Esophagus squamous epithelium (tissue), 5 donors: ENCODE results near the gene SMIM32. TPM values are rescaled to one million over a fixed set of nuclear protein-coding genes. Genes with fewer than 3 reads are reported as not detected.

Experiments used
- DNase-seq: peaks from one replicate; lab custom pipeline; 2025; lab: John Stamatoyannopoulos, UW
- H3K27ac ChIP-seq, 4 donors: fragments of 200-600 bp; sonication (generic); one replicate each; pipeline ENCODE4 v1.5.1; 2016 to 2019; ENCODE audit warnings: mild to moderate bottlenecking in 1 of 4
- H3K27me3 ChIP-seq, 4 donors: fragments of 200-600 bp; sonication (generic); 1 replicate in 3 of 4; 2 replicates in 1 of 4; pipeline versions ENCODE4 v1.5.1 to v1.6.0; 2017 to 2021; ENCODE audit warnings: antibody characterized with exemption in 1 of 4
- H3K36me3 ChIP-seq, 3 donors: fragments of 200-600 bp; sonication (generic); one replicate each; pipeline ENCODE4 v1.5.1; 2016 to 2019
- H3K4me1 ChIP-seq, 3 donors: fragments of 200-600 bp; sonication (generic); one replicate each; pipeline ENCODE4 v1.5.1; 2017 to 2019
- H3K4me3 ChIP-seq, 4 donors: fragments of 200-600 bp; sonication (generic); 1 replicate in 3 of 4; 2 replicates in 1 of 4; pipeline ENCODE4 v1.5.1; 2016 to 2019; ENCODE audit warnings: mild to moderate bottlenecking in 2 of 4, moderate library complexity in 1 of 4
- H3K9me3 ChIP-seq, 3 donors: fragments of 200-600 bp; sonication (generic); one replicate each; pipeline ENCODE4 v1.5.1; 2016 to 2019
- CTCF ChIP-seq, 6 experiments: fragments of 450-650 bp in 4 of 6; fragments of 200-600 bp in 2 of 6; sonication (generic) in 2 of 6; IDR thresholded peaks; one replicate each; pipeline ENCODE4 v1.5.1; 2016 to 2019; ENCODE audit warnings: antibody characterized with exemption in 6 of 6, mild to moderate bottlenecking in 4 of 6, moderate library complexity in 4 of 6
- POLR2A ChIP-seq, 4 donors: fragments of 450-650 bp; IDR thresholded peaks; one replicate each; pipeline ENCODE4 v1.6.1; 2017; ENCODE audit warnings: antibody characterized with exemption in 4 of 4, mild to moderate bottlenecking in 4 of 4, moderate library complexity in 3 of 4
- WGBS, 2 donors: methylation state at CpG; one replicate each; pipeline ENCODE4 v1.1.5; 2018; 5-methylcytosine and 5-hydroxymethylcytosine counted together
- intact Hi-C: fragments of 100-400 bp; cut with DNase I; formaldehyde crosslinking; loops from one replicate; pipeline ENCODE4 v1.15.0; 2022
- total RNA-seq, 4 donors: library from RNA; depleted of rRNA; stranded (reverse); fragments of >200 nt; gene quantifications; one replicate each; pipeline ENCODE4 v1.1.0, GENCODE V29; 2016
- donor health status: DM: yes; HTN: yes; CAD: no.

Gene SMIM32
- total RNA-seq, 4 donors from 2014 or later = not detected

DNA sequence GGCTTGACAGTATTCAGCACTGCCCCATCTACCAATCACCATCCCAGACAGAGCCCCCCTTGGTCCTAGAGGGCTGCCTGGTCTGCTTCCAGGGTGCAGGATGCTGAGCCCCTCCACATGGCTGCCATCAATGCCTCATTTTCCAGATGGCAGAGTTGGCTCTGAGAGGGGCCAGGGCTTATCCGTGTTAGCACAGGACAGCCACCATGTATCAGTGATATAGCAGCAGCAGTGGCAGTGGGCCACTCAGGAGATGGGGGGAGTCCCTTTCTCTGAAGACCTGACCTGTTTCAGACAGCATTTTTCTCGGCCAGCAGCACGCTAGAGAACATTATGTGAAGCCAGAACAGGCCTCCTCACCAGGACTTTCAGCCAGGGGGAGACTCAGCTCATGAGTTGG is 1.6 kb upstream of the SMIM32 start:
- H3K36me3 ChIP-seq = peaks cover 0 to 3% (median 0%) of the 10 kb centered on the region in 3 donors
- DNase-seq = no peak
- H3K9me3 ChIP-seq = no peaks in the 10 kb centered on the region
- H3K27ac ChIP-seq = no peak overlapping the region
- H3K27me3 ChIP-seq = peaks cover 0 to 67% (median 12%) of the 10 kb centered on the region in 4 donors
- peaks cover 16 to 39% (median 19%) of the 10 kb centered on the region in 3 donors for H3K4me1 ChIP-seq
- TF ChIP-seq POLR2A (IDR thresholded peaks at IDR 0.05) (no peak), CTCF (IDR thresholded peaks at IDR 0.05) (no peak)
- intact Hi-C loops = no loop called here
- H3K4me3 ChIP-seq = no peak overlapping the region
- WGBS, 2 donors = 86 to 87% methylated on average over 3 of the region's 3 CpGs

DNA sequence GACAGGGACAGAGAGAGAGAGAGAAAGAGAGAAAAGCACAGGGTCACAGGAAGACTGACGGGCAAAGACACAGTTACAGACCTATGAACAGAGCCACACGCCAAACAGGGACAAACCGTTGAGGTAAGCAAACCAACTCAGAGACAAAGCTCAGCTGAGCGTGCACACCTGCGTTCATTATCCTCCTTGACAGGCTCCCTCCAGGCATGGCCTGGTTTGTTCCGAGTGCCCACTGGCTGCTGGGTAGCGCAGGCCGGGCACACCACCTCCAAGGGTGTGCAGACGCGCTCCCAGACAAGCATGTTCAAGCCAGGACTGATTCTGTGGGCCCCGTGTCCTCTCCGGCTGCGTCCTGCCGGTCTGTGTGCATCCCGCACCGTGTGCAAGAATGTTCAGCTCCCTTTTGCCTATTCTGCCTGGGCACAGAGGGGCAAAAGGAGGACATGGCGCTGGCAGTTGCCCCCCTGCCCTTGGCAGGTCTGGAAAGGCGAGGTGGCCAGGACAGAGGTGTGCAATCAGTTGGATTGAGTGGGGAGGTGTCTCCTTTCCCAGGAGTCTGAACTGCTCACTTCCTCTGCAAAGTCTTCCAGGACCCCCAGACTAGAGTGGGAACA is 467 bp upstream of the SMIM32 start:
- Histone ChIP-seq H3K27ac (no peak overlapping the region), H3K9me3 (no peaks in the 10 kb centered on the region), H3K4me3 (peak overlapping the region; percentile 27 to 57 (median 44)), H3K4me1 (peaks cover 16 to 39% (median 19%) of the 10 kb centered on the region in 3 donors), H3K27me3 (peaks cover 0 to 64% (median 12%) of the 10 kb centered on the region in 4 donors), H3K36me3 (peaks cover 0 to 14% (median 0%) of the 10 kb centered on the region in 3 donors)
- DNase-seq = no peak
- 18 to 38% methylated on average over 5 to 7 of the region's 18 CpGs for WGBS, 2 donors
- intact Hi-C loops = no loop called here
- no peak for TF ChIP-seq POLR2A (IDR thresholded peaks at IDR 0.05)
- no peak for TF ChIP-seq CTCF (IDR thresholded peaks at IDR 0.05)

- no peak for TF ChIP-seq CTCF (IDR thresholded peaks at IDR 0.05)
- no peak for TF ChIP-seq POLR2A (IDR thresholded peaks at IDR 0.05)
- Histone ChIP-seq H3K4me3 (peak overlapping the region; percentile 27 to 57 (median 44)), H3K4me1 (peaks cover 16 to 39% (median 19%) of the 10 kb centered on the region in 3 donors), H3K27me3 (peaks cover 0 to 64% (median 12%) of the 10 kb centered on the region in 4 donors), H3K36me3 (peaks cover 0 to 28% (median 0%) of the 10 kb centered on the region in 3 donors), H3K27ac (no peak overlapping the region), H3K9me3 (no peaks in the 10 kb centered on the region)
- DNase-seq = no peak
- WGBS, 2 donors = no CpG with 5 or more reads among the region's 56 CpGs
- intact Hi-C loops = no loop called here
Measured at GRCh38 chr5:136192015-136192525, 892 bp downstream of the SMIM32 start.

DNA sequence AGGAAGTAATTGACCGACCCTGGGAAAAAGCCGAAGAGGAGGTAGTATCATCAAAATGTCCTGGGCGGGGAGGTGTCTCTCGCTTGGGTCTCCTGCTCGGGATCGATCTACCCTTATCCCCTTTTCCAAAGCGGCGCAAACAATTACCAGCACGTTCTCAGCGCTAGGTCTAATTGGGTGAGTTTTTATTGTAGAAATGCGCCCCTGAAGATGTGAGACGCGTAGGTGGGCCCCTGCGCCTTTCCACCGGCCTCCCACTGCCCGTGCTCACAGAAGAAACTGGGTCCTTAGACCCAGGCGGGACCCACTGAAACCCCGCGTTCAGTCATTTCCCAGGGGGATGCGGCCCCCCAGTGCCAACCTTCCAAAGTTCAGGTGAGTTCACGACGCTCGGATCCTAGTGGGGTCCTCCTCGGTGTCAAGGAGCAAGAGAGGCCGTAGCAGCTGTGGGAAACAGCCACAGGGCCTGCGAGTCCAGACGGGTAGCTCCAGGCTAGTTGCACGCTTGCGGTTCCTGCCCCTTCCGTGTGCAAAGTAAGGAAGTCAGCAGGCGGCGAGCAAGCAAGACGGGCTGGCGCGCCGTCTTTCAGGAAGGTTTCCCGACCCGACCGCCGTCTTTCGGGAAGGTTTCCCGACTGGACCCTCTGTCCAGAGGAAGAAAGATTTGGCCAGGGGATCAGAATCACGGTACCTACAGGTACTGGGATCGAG is 1.5 kb downstream of the SMIM32 start:
- peaks cover 16 to 39% (median 19%) of the 10 kb centered on the region in 3 donors for H3K4me1 ChIP-seq
- no peak for DNase-seq
- H3K36me3 ChIP-seq = peaks cover 0 to 34% (median 0%) of the 10 kb centered on the region in 3 donors
- intact Hi-C loops = no loop called here
- H3K27me3 ChIP-seq = peaks cover 0 to 64% (median 12%) of the 10 kb centered on the region in 4 donors
- no peak overlapping the region for H3K27ac ChIP-seq
- WGBS, 2 donors = 33 to 61% methylated on average over 15 of the region's 44 CpGs
- TF ChIP-seq POLR2A (IDR thresholded peaks at IDR 0.05) = no peak
- no peak for TF ChIP-seq CTCF (IDR thresholded peaks at IDR 0.05)
- peak overlapping the region; percentile 27 to 57 (median 44) for H3K4me3 ChIP-seq
- no peaks in the 10 kb centered on the region for H3K9me3 ChIP-seq

GRCh38 chr5:136190904-136191303 is 2.1 kb downstream of the SMIM32 start:
- no peak for TF ChIP-seq CTCF (IDR thresholded peaks at IDR 0.05)
- TF ChIP-seq POLR2A (IDR thresholded peaks at IDR 0.05) = no peak
- WGBS, 2 donors = 17% methylated on average over 1 of the region's 1 CpG; no CpG with 5 or more reads in 1 of the 2 donors
- H3K4me3 ChIP-seq = no peak overlapping the region
- no peaks in the 10 kb centered on the region for H3K9me3 ChIP-seq
- peaks cover 0 to 39% (median 0%) of the 10 kb centered on the region in 3 donors for H3K36me3 ChIP-seq
- H3K27ac ChIP-seq = no peak overlapping the region
- no peak for DNase-seq
- H3K27me3 ChIP-seq = peaks cover 0 to 64% (median 12%) of the 10 kb centered on the region in 4 donors
- H3K4me1 ChIP-seq = peaks cover 16 to 39% (median 19%) of the 10 kb centered on the region in 3 donors
- intact Hi-C loops = no loop called here
